DND-41 (cell line): ENCODE data around the gene CITED2.

Experiments
- ATAC-seq: fragments of 200-7000 bp; cut with Tn5 transposase; 3 replicates; pipeline ENCODE4 v1.9.1; 2021; ENCODE audit warnings: low read depth; ENCODE audit not compliant: insufficient read depth
- DNase-seq: peaks from one replicate; pipeline ENCODE4 v3.0.0-alpha.2; 2020
- H2AFZ ChIP-seq: 2 replicates; pipeline ENCODE4 v1.6.0; 2012; ENCODE audit warnings: low read depth, low read length
- H3K27ac ChIP-seq: 2 replicates; pipeline ENCODE4 v1.5.1; 2012; ENCODE audit warnings: low read length, inconsistent platforms
- H3K27me3 ChIP-seq: fragments of 200-600 bp; sonication (generic); 2 replicates; pipeline ENCODE4 v1.6.0; 2012; ENCODE audit warnings: low read length, mild to moderate bottlenecking, inconsistent platforms; ENCODE audit not compliant: insufficient read depth, poor library complexity
- H3K36me3 ChIP-seq: 2 replicates; pipeline ENCODE4 v1.5.1; 2012; ENCODE audit warnings: low read length, inconsistent platforms; ENCODE audit not compliant: insufficient read depth
- H3K4me1 ChIP-seq: 2 replicates; pipeline ENCODE4 v1.5.1; 2012; ENCODE audit warnings: mild to moderate bottlenecking, low read length; ENCODE audit not compliant: insufficient read depth
- H3K4me2 ChIP-seq: 2 replicates; pipeline ENCODE4 v1.6.0; 2012; ENCODE audit warnings: mild to moderate bottlenecking, moderate library complexity, low read length, inconsistent platforms; ENCODE audit not compliant: insufficient read depth
- H3K4me3 ChIP-seq, 2 experiments: fragments of 200-600 bp in 1 of 2; shearing (Covaris generic) in 1 of 2; 2 replicates each; pipeline ENCODE4 v1.5.1; 2012 to 2016; ENCODE audit warnings: inconsistent platforms in 2 of 2, low read length in 2 of 2, mild to moderate bottlenecking in 2 of 2, low read depth in 1 of 2, moderate library complexity in 1 of 2
- H3K79me2 ChIP-seq: 2 replicates; pipeline ENCODE4 v1.6.0; 2012; ENCODE audit warnings: low read length, inconsistent platforms; ENCODE audit not compliant: insufficient read depth
- H3K9ac ChIP-seq: 2 replicates; pipeline ENCODE4 v1.6.0; 2012; ENCODE audit warnings: low read depth, mild to moderate bottlenecking, inconsistent platforms, low read length, moderate library complexity
- H3K9me3 ChIP-seq: 2 replicates; pipeline ENCODE4 v1.5.1; 2012; ENCODE audit warnings: low read length, moderate library complexity, mild to moderate bottlenecking, inconsistent platforms; ENCODE audit not compliant: insufficient read depth, severe bottlenecking
- H4K20me1 ChIP-seq: 2 replicates; pipeline ENCODE4 v1.6.0; 2012; ENCODE audit warnings: low read length; ENCODE audit not compliant: insufficient read depth
- EZH2 ChIP-seq: IDR thresholded peaks from 3 replicates; pipeline ENCODE4 v1.6.1; 2012; ENCODE audit warnings: borderline replicate concordance, low read depth, mild to moderate bottlenecking, moderate library complexity, low read length, inconsistent platforms; ENCODE audit not compliant: severe bottlenecking
- TF ChIP-seq, protein P1 (sequence below): IDR thresholded peaks from 2 replicates; pipeline ENCODE4 v1.5.1; 2012; ENCODE audit warnings: borderline replicate concordance, low read length, moderate library complexity, mild to moderate bottlenecking; ENCODE audit not compliant: poor library complexity, severe bottlenecking; ENCODE audit errors: extremely low read depth

Gene CITED2

DNA sequence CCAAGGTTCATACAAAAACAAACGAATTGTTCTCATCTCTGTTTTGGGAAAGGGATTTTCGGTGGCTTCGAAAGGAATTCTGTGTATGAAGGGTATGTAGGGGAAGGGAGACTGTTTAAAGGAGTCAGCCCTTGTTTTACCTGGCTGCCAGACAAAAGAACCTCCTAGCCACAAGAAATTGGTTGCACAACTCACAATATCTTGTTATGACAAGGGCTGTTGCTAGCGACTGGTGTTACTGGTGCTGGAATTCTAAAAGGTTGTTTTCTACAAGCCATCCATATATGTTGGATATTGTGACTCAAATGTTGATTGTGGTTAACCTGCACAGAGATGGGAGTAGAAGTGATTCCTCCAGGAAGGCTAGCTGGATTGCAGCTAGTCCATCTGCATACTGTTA is 34.6 kb upstream of the CITED2 start:
- H3K79me2 ChIP-seq = no peaks in the 10 kb centered on the region
- H3K4me1 ChIP-seq = no peaks in the 10 kb centered on the region
- H3K27ac ChIP-seq = no peak overlapping the region
- TF ChIP-seq EZH2 = no peak
- TF ChIP-seq, protein P1, sequence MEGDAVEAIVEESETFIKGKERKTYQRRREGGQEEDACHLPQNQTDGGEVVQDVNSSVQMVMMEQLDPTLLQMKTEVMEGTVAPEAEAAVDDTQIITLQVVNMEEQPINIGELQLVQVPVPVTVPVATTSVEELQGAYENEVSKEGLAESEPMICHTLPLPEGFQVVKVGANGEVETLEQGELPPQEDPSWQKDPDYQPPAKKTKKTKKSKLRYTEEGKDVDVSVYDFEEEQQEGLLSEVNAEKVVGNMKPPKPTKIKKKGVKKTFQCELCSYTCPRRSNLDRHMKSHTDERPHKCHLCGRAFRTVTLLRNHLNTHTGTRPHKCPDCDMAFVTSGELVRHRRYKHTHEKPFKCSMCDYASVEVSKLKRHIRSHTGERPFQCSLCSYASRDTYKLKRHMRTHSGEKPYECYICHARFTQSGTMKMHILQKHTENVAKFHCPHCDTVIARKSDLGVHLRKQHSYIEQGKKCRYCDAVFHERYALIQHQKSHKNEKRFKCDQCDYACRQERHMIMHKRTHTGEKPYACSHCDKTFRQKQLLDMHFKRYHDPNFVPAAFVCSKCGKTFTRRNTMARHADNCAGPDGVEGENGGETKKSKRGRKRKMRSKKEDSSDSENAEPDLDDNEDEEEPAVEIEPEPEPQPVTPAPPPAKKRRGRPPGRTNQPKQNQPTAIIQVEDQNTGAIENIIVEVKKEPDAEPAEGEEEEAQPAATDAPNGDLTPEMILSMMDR = no peak
- H3K4me3 ChIP-seq = no peak overlapping the region
- H3K9ac ChIP-seq = no peak overlapping the region
- peaks cover 10% of the 10 kb centered on the region for H3K27me3 ChIP-seq
- no peak for ATAC-seq
- no peak for DNase-seq
- no peak overlapping the region for H2AFZ ChIP-seq
- no peaks in the 10 kb centered on the region for H3K36me3 ChIP-seq
- H3K9me3 ChIP-seq = no peaks in the 10 kb centered on the region
- no peak overlapping the region for H3K4me2 ChIP-seq
- H4K20me1 ChIP-seq = no peaks in the 10 kb centered on the region

DNA sequence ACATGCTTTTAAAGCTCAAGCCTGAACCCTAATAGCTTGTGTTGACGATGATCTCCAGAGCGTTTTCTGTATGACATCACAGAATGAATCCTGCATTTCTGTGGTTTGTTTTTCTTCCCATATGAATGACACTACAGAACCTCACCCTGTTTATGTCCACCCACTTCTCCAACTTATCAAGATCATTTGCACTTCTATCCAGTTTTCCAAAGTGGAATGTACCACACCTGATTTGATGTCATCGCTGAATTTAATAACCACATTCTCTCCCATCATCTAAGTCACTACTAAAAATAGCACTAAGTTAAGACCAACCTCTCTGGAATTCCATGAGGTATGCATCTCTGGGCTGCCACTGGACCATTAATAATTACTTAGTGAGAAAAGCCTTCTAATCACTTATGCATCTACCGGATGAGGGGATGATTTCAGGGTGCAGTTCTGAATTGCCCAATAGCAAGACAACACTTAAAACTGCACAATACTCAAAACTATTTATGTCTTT is 33.3 kb upstream of the CITED2 start:
- H3K79me2 ChIP-seq = no peaks in the 10 kb centered on the region
- H2AFZ ChIP-seq = no peak overlapping the region
- TF ChIP-seq EZH2 = no peak
- TF ChIP-seq, protein P1 = no peak
- no peak overlapping the region for H3K4me3 ChIP-seq
- H3K4me2 ChIP-seq = no peak overlapping the region
- no peak overlapping the region for H3K9ac ChIP-seq
- no peaks in the 10 kb centered on the region for H3K4me1 ChIP-seq
- H3K9me3 ChIP-seq = no peaks in the 10 kb centered on the region
- H4K20me1 ChIP-seq = no peaks in the 10 kb centered on the region
- no peak for ATAC-seq
- no peak for DNase-seq
- no peaks in the 10 kb centered on the region for H3K36me3 ChIP-seq
- no peak overlapping the region for H3K27ac ChIP-seq
- H3K27me3 ChIP-seq = peaks cover 10% of the 10 kb centered on the region

DNA sequence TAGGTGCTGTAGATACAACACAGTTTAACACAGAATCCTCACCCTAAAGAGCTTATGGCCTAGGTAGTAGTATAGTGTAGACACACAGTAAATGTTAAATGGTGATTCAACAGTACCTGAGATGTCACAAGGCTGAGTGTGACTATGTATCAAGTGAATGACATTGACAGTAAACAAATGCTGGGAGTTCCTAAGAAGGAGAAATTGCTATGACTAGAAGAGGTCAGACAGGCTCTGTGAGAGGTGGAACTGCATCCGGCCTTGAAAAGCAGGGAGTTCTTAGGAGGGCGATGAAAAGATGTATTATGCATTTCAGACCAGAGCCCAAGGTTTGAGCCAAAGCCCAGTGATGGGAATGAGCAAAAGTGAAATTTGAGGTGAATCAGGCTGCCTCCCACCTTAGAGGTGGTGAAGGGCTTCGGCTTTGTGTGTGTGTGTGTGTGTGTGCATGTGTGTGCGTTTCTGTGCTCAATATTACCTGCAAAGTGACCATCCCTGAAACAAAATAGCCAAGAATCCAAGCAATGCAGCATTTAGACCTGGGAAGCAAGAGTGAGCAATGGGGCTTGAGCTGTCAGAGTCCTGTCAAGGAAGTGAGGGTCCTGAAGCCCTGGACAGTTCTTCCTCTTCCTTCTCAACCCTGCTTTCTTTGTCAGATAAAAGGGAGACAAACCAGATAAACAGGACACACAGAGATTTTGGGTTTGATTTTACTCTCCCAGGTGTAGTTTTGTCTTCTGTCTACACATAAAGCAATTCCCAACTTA is 32.3 kb upstream of the CITED2 start:
- Histone ChIP-seq H4K20me1 (no peaks in the 10 kb centered on the region), H3K4me2 (no peak overlapping the region), H2AFZ (no peak overlapping the region), H3K9me3 (no peaks in the 10 kb centered on the region), H3K79me2 (no peaks in the 10 kb centered on the region), H3K9ac (no peak overlapping the region), H3K4me3 (no peak overlapping the region), H3K27ac (no peak overlapping the region), H3K4me1 (no peaks in the 10 kb centered on the region), H3K36me3 (no peaks in the 10 kb centered on the region), H3K27me3 (peaks cover 10% of the 10 kb centered on the region)
- ATAC-seq = no peak
- TF ChIP-seq, protein P1 = no peak
- no peak for TF ChIP-seq EZH2
- no peak for DNase-seq
